Stimulated activated CD4-positive, alpha-beta T cell treated with anti-CD3 and anti-CD28 coated beads, Interleukin-4, amount 100 ng/mL, for 4 hours (primary cell): ENCODE data around the gene ZNF511.
A peak's percentile ranks its signal among the peaks of the same experiment; 100 is the strongest.

Experiments used
- DNase-seq, 2 experiments: peaks; one replicate each; pipeline ENCODE4 v3.0.0-alpha.2; 2020

ZNF511 gene

GRCh38 chr10:133274751-133275683 is 33.7 kb upstream of the ZNF511 start:
- peak; percentile 80 to 88 for DNase-seq

- peak in 1 of 2 experiments; percentile 37 for DNase-seq
These were observed 33.0 kb upstream of the ZNF511 start for GRCh38 chr10:133275684-133276092.

GRCh38 chr10:133276100-133276434 is 32.6 kb upstream of the ZNF511 start:
- DNase-seq = no peak

- peak; percentile 60 to 68 for DNase-seq
These were observed 32.1 kb upstream of the ZNF511 start, which contains the start of gene ADAM8 for GRCh38 chr10:133276435-133277201. ADAM8 (minus strand) TSS chr10:133276868; CDS start chr10:133276817, 51 bp downstream.

DNA sequence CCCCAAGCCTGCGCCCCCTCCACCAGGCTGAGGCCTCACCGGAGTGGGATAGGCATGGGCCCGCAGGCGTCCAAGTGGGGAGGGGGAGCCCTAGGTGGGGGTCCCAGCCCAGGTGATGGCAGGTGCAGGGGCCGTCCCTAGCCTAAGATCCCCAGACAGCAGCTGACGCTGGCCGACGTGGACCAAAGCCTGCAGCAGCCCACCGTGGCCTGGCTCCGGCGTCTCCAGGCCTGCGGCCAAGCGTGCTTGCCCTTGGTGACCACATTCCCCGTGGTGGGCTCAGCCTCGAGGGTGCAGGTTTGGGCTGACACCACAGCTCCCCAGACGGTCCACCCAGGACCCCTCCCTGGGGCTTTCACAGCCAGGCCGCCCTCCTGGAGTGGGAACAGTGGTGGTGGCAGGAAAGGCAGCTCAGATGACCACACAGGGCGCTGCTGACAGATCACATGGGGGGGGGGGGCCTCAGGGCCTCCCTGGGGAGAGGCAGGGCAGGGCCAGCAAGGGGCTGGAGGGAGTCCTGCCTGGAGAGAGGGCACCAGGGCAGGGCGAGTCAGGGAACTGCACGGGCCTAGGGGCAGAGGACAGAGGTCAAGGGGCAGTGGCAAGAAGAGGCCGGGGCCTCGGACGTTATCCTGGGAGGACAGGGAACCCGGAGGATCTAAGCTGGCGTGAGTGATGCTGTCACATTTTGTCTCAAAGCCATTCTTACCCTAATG is 31.3 kb upstream of the ZNF511 start:
- no peak for DNase-seq

DNA sequence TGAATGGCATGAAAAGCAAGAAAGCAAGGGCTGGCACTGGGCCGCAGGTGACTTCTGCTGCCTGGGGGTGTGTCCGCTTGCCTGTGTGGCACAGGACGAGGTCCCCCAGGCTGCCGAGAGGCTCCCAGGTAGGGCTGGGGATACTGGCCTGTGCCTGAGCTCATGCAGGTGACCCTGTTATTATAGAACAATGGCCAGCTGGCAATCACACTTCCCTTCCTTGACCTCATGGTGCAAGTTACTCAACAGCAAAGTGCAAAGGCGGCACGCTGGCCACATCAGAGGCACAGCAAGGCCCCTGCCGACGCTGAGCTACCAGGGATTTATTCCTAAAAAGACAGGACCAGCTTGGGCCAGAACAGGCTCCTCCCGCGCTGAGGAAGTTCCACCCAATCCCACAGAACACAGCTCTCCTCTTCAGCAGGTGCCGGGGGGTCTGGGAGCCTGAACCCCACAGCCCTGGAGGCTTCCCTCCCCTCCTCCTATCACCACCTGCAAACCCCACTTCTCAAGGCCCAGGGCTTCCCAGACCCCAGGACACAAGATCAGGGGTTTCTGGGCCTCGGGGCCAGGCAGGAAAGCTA is 30.6 kb upstream of the ZNF511 start:
- DNase-seq = no peak

DNA sequence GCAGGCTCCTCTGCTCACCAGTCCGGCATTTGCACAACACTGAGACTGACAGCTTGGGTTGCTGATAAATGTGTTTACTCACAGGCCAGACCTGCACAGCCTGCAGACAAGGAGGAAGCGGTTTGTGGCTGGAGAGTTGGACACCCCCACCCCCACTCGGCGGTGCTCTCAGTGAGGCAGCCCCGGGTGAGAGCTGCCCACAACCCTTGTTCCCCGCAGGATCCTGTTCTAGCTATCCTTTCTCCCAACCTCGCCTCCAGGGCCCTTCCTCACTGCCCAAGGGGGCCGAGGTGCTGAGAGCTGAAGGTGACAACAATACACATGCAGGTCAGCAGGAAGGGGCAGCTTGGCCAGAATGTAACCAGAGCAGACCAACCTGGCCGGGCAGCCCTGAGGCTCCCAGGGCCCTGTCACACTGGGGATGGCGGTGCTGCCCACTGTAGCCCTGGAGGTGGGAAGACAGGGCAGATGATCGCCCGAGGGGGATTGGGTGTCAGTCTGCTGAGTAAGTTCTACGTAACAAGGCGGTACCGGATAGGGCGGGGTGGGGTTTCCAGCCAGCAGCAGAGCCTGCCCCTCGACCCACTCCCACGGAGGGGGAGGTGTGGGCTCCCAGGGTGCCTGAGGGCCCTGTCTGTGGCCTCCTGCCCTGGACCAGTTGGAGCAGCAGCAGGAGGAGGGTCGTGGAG is 30.0 kb upstream of the ZNF511 start:
- DNase-seq = peak in 1 of 2 experiments; percentile 40

DNA sequence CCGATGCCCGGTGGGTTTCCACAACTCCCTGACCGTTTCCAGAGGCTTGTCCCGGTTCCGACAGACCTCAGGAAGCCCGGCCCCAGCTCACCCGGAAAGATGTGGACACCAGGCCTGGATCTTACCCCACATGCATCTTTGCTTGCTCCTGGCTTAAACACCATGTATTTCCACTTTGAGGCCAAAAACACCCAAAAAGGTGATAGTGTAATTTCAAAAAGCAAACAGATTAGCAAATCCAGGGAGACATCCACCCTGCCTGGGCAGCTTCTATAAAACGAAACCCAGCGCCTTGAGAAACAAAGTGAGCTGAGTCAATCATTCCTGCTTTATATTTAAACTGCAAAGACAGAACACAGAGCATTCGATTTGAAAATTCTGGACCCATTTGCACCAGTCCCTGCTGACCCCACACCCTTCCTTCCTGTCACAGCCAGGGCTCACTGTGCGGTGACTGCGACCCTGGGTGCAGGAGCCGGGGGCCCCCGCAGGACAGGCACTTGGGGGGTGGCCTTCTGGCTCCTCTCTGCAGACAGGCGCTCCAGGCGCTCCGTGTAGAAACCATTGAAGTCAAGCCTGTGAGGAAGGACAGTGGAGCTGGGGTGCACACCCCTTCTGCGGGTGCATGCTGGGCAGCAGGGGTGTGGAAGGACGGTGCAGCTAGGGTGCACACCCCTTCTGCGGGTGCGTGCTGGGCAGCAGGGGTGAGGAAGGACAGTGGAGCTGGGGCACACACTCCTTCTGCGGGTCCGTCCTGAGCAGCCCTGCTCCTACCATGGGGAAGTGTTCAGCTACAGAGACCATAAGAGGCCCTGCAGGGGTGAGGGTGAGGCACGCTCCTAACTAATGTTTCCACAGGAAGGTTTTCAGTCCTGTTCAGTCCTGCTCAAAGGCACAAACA is 29.1 kb upstream of the ZNF511 start:
- DNase-seq = no peak

DNA sequence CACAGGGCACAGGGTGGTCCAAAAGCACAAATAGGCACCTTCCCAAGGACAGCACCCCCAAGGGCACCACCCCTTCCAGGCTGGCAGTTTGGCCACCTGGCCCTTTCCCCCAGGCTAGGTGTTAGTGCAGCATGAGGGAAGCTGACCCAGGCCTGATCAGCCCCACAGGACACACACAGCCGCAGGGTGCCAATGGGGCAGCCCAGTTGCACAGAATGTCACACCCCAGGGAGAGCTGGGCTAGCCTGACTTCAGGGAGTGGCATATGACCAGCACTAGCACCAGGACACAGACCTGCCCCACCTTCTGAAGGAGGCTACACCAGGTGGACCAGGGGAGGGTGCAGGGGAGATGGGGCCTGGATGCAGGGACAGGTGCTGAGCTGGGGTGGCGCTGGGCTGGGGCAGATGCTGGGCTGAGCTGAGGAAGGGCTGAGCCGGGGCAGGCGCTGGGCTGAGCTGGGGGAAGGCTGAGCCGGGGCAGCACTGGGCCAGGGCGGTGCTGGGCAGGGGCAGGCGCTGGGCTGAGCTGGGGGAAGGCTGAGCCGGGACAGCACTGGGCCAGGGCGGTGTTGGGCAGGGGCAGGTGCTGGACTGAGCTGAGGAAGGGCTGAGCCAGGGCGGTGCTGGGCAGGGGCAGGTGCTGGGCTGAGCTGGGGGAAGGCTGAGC is 28.2 kb upstream of the ZNF511 start:
- no peak for DNase-seq

GRCh38 chr10:133281084-133281483 is 27.6 kb upstream of the ZNF511 start:
- DNase-seq = no peak

DNA sequence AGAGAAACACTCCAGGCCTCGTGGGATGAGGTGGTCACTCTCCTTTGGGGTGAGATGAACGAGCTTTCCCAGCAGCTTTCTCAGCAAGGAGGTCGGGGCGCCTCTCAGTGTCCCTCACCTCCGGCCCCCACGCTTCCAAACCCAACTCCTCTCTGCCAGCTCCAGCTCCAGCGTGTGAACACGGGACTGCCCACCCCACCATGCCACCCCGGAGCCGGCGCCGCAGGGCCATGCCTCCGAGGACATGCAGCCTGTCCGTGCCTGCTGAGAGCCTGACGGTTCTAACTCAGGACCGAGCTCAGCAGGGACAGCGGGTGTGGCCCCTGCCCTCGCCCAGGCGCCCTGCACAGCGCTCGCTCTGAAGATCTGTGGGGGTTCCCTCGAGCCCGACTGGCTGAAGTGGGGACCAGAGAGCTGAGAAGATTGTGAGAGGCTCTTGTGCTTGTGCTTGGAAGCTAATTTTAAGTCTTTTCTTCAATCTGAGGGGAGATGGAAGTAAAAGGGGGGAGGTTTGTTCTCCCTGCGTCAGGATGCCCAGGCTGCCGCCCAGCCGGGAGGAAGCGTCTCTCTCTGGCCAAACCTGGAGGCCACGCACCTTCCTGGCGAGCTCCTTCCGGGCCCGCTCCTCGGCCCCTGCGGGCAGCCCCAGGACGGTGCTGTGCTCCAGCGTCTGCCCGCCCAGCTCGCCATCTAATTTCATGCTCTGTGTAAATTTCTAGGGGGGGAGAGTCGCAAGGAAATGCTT is 26.9 kb upstream of the ZNF511 start:
- no peak for DNase-seq

GRCh38 chr10:133282846-133283390 is 25.8 kb upstream of the ZNF511 start:
- DNase-seq = no peak

- no peak for DNase-seq
These were observed 24.8 kb upstream of the ZNF511 start for GRCh38 chr10:133283931-133284330.

- no peak for DNase-seq
These were observed 23.5 kb upstream of the ZNF511 start for GRCh38 chr10:133285217-133285616.

- DNase-seq = no peak
These were observed 22.3 kb upstream of the ZNF511 start for GRCh38 chr10:133286366-133286765.

DNA sequence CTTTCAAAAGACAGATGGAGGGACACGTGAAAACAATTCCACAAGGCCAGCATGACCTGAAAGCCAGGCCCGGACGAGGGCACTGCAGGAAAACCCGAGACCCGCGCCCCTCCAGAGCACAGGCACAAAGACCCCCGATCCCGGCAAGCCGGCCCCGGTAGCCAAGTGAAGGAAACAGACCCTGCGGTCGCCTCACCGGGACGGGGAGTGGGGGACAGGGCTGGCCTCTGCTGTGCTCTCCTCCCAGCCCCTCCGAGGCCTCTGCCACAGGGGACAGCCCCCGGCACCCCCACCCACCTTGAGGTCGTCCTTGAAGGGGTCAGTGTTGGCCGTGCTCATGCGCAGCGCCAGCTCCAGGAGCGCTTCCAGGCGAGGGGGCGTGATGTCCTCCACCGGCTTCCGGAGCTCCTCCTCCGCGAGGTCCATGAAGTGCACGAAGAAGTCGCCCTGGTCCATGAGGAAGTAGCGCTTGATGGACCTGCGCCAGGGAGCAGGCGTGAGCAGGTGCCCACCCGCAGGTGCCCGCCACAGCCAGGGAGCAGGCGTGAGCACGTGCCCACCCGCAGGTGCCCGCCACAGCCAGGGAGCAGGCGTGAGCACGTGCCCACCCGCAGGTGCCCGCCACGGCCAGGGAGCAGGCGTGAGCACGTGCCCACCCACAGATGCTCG is 20.7 kb upstream of the ZNF511 start:
- DNase-seq = no peak

GRCh38 chr10:133289761-133290160 is 19.0 kb upstream of the ZNF511 start:
- DNase-seq = no peak

DNA sequence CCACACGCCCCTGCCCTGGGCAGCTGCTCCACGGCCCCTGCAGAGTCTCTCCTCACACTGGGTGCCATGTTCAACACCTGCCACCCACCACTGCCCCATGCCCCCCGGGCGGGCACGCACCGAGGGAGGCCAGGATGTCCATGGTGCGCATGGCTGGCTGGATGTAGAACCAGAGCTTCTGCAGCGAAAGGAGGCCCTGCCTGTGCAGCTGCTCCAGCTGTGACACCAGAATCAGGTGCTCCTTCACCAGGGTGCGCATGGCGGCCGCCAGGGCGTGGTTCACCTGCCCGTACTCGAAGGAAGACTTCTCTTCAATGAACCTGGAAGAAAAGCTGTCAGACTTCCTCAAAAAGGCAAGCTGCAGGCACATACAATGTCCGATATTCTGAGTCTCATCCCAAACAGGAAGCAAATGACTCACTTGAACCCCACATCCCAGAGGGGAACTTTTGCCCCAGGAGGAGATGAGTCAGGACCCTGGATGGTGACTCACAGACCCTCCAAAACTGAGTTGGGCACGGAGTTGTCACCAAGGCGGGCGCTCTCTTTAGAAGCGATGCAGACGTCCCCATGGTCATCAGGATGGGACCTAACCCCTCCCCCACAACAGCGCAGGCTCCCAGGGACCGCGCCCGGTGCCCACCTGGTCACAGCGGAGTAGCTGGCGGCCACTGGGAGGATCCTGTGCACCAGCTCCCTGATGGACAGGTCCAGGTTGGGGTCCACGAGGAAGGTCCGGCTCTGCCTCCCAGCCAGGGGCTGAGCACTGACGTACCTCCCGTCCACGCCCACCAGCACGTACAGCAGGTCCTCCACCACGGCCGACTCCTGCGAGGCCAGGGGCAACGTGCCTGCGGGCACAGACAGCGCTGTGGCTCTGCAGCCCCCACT is 15.6 kb upstream of the ZNF511 start:
- no peak for DNase-seq
